Ishikawa (cell line): ENCODE measurements around the gene SRRM1.

Source experiments
- CEBPB ChIP-seq: IDR thresholded peaks from 2 replicates; pipeline ENCODE4 v1.6.1; 2012
- EGR1 ChIP-seq: IDR thresholded peaks from 2 replicates; pipeline ENCODE4 v1.6.1; 2012
- EP300 ChIP-seq: IDR thresholded peaks from 2 replicates; pipeline ENCODE4 v1.6.1; 2012; ENCODE audit warnings: borderline replicate concordance
- FOXM1 ChIP-seq: IDR thresholded peaks from 2 replicates; pipeline ENCODE4 v1.6.1; 2012; ENCODE audit warnings: low read depth, borderline replicate concordance
- MAX ChIP-seq: IDR thresholded peaks from 2 replicates; pipeline ENCODE4 v1.6.1; 2012
- NFIC ChIP-seq: IDR thresholded peaks from 2 replicates; pipeline ENCODE4 v1.6.1; 2012
- RAD21 ChIP-seq: IDR thresholded peaks from 2 replicates; pipeline ENCODE4 v1.6.1; 2012; ENCODE audit warnings: low read depth
- REST ChIP-seq: IDR thresholded peaks from 2 replicates; pipeline ENCODE4 v1.6.1; 2012; ENCODE audit warnings: low read depth, mild to moderate bottlenecking
- TAF1 ChIP-seq: IDR thresholded peaks from 2 replicates; pipeline ENCODE4 v1.6.1; 2012; ENCODE audit warnings: low read depth, mild to moderate bottlenecking
- TCF12 ChIP-seq: IDR thresholded peaks from 2 replicates; pipeline ENCODE4 v1.6.1; 2012; ENCODE audit warnings: low read depth
- TEAD4 ChIP-seq: IDR thresholded peaks from 2 replicates; pipeline ENCODE4 v1.6.1; 2012
- USF1 ChIP-seq: IDR thresholded peaks from 2 replicates; pipeline ENCODE4 v1.6.1; 2012
- YY1 ChIP-seq: IDR thresholded peaks from 2 replicates; pipeline ENCODE4 v1.6.1; 2012; ENCODE audit warnings: low read depth
- ZBTB7A ChIP-seq: IDR thresholded peaks from 2 replicates; pipeline ENCODE4 v1.6.1; 2012; ENCODE audit warnings: low read depth

The SRRM1 gene

GRCh38 chr1:24606621-24607020 lies 36.5 kb upstream of the SRRM1 start:
- no peak for TF ChIP-seq TCF12
- TF ChIP-seq REST, result no peak
- TF ChIP-seq USF1, result no peak
- no peak for TF ChIP-seq NFIC
- TF ChIP-seq CEBPB, result no peak
- TF ChIP-seq TAF1, result no peak
- no peak for TF ChIP-seq MAX
- TF ChIP-seq FOXM1, result no peak
- TF ChIP-seq EP300, result no peak

GRCh38 chr1:24609949-24610517 lies 33.1 kb upstream of the SRRM1 start:
- TF ChIP-seq RAD21 (no peak), MAX (no peak), EGR1 (no peak), EP300 (no peak), TEAD4 (no peak), CEBPB (no peak), TAF1 (no peak)

GRCh38 chr1:24619376-24619775 lies 23.7 kb upstream of the SRRM1 start:
- TF ChIP-seq TCF12 (no peak), FOXM1 (no peak), USF1 (no peak), YY1 (no peak), RAD21 (no peak), REST (no peak), NFIC (no peak), CEBPB (no peak)

GRCh38 chr1:24620678-24621077 lies 22.4 kb upstream of the SRRM1 start:
- TF ChIP-seq MAX (no peak), YY1 (no peak), CEBPB (no peak), EGR1 (no peak), TAF1 (no peak), RAD21 (no peak)

- no peak for TF ChIP-seq RAD21
- TF ChIP-seq CEBPB, result no peak
- no peak for TF ChIP-seq USF1
- TF ChIP-seq YY1, result no peak
- no peak for TF ChIP-seq TCF12
- no peak for TF ChIP-seq NFIC
- no peak for TF ChIP-seq TEAD4
Observed at GRCh38 chr1:24621121-24621520, 22.0 kb upstream of the SRRM1 start.

- no peak for TF ChIP-seq TEAD4
Observed at GRCh38 chr1:24622218-24622617, 20.9 kb upstream of the SRRM1 start.

- TF ChIP-seq CEBPB, result no peak
- no peak for TF ChIP-seq EP300
- TF ChIP-seq USF1, result no peak
- TF ChIP-seq FOXM1, result no peak
- no peak for TF ChIP-seq TCF12
- no peak for TF ChIP-seq RAD21
- TF ChIP-seq ZBTB7A, result no peak
- TF ChIP-seq TAF1, result no peak
- TF ChIP-seq REST, result no peak
- TF ChIP-seq MAX, result no peak
Observed at GRCh38 chr1:24632832-24633175, 10.3 kb upstream of the SRRM1 start.
